Effector CD8-positive, alpha-beta T cell (primary cell): ENCODE measurements around the gene DPYD.

Experiments used
- DNase-seq: peaks from one replicate; lab custom pipeline; 2025; lab: John Stamatoyannopoulos, UW

DPYD gene

DNA sequence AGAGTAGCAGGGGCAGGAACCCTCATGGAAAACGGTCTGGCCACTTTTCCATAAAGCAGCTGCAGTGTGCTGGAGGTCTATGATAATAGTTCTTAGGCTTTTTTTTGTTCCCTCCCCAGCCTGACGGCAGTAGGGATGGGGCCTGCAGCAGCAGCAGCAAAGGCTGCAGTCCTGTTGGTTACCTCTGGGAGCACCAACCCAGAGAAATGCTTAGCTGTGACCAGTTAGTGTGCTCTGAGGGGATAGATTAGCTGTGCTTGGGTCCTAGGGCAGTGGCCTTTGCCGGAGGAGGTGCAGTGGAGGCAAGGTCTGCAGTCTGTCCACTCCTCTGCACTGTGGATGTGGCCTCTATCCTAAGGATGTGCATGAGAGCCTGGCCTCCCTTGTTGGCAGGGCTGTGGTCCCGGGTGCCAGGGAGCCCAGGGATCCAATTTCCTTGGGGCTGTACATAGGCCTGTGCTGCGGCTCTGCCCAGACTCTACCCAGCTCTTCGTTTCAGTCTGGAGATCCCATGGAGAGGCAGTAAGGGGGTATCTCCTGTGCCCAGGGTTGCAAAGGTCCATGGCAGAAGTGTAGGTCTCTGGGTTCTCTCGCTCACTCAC lies 876.6 kb downstream of the DPYD start:
- DNase-seq: no peak

DNA sequence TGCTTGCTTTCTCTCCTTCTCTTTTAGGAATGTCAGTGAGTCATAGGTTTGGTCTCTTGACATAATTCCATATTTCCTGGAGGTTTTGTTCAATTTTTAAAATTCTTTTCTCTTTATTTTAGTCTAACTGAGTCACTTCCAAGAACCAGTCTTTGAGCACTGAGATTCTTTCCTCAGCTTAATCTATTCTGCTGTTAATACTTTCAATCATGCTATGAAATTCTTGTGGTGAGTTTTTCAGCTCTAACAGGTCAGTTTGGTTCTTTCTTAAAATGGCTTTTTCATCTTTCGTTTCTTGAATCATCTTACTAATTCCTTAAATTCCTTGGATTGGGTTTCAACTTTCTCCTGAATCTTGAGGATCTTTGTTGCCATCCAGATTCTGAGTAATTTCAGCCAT lies 878.3 kb downstream of the DPYD start:
- no peak for DNase-seq

DNA sequence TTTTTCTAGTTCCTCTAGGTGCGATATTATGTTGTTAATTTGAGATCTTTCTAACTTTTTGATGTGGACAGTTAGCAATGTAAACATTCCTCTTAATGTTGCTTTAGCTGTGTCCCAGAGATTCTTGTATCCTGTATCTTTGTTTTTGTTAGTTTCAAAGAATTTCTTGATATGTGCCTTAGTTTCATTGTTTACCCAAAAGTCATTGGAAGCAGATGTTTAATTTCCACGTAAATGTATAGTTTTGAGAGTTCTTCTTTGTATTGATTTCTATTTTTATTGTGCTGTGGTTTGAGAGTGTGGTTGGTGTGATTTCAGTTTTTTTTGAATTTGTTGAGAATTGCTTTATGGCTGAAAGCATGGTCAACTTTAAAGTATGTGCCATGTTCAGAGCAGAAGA lies 879.8 kb downstream of the DPYD start:
- DNase-seq: no peak

DNA sequence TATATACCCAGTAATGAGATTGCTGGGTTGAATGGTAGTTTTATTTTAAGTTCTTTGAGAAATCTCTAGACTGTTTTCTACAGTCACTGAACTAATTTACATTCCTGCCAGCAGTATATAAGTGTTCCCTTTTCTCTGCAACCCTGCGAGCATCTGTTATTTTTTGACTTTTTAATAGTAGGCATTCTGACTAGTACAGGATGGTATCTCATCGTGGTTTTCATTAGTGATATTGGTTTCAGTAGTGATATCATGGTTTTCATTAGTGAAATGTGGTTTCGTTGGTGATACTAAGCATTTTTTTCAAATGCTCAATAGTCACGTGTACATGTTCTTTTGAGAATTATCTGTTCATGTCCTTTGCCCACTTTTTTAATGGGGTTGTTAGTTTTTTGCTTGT lies 882.4 kb downstream of the DPYD start:
- DNase-seq: no peak

DNA sequence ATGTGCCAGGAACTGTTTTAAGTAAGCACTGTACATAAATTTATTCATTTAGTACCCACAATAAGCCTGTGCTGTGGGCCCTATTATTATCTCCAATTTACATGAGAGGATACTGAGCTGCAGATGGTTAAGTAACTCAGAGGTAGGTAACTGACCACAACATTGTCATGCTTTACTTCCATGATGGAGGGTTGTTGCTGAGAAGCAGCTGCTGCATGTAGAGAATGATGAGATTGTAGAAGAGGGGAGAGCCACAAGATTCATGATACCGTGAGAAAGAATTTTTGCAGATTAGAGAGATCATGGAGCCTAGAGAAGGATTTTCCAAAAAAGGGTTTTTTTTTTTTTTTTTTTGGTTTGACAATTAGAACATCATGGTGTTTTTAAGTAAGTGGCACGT lies 886.2 kb downstream of the DPYD start:
- DNase-seq: no peak

DNA sequence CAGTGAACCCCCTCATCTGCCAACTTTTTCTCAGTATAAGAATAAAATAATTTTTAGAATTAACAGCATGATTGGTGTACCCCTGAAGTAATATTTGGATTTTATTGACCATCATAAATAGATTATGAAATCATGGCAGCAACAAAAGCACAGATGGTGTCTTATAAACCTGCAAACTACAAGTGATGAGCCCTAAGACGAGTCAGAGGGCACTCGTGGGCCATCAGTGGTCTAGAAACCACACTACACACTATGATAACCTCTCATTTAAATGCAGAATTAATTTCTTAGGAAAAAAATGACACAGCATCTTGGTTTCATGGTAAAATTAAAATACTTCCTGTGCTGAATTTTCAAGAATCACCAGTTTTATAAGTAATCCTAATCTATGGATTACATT lies 886.9 kb downstream of the DPYD start:
- DNase-seq: no peak
